GM18498 (cell line): ENCODE results near the gene CNTN1.

ENCODE experiments used
- ATAC-seq: cut with Tn5 transposase; IDR thresholded peaks from one replicate; pipeline ENCODE4 v1.9.1; 2021; ENCODE audit warnings: mild to moderate bottlenecking, moderate library complexity; ENCODE audit not compliant: unreplicated experiment

The CNTN1 gene

DNA sequence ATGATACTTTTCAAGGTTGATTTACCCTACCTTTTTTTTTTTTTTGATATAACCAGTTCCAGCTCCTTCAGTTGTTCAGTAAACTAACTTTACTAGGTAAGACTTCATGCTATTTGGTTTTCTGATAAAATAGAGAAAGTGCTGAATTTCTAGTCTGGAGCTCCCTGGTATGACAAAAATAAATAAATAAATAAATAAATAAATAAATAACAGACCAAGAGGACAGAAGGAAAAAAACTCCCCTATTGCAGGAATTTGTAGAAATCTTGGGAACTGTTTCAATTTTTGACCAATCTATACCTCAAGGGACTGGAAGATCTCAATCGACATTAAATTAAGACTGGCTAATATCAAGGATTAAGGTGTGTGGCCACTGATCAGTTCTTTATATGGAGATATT is 265.2 kb downstream of the CNTN1 start:
- no peak for ATAC-seq

DNA sequence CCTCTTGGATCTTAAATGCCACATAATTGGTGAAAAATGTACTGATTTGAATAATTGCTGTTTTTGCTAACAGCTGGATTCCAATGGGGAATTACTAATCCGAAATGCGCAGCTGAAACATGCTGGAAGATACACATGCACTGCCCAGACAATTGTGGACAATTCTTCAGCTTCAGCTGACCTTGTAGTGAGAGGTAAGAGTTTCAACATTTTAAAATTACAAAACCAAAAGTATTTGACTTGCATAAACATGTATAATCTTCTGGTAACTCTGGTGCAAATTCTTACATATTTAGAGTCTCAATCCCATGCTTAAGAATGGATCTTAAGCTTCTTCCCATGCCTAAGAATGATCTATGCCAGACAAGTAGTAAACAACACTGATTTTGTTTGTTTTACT is 266.8 kb downstream of the CNTN1 start:
- no peak for ATAC-seq

GRCh38 chr12:40963751-40964150 is 271.5 kb downstream of the CNTN1 start:
- no peak for ATAC-seq

- no peak for ATAC-seq
Observed at GRCh38 chr12:40969796-40970195, 277.6 kb downstream of the CNTN1 start.

GRCh38 chr12:40970320-40970907 is 278.2 kb downstream of the CNTN1 start:
- ATAC-seq, result no peak

GRCh38 chr12:40971911-40972310 is 279.7 kb downstream of the CNTN1 start:
- ATAC-seq, result no peak

DNA sequence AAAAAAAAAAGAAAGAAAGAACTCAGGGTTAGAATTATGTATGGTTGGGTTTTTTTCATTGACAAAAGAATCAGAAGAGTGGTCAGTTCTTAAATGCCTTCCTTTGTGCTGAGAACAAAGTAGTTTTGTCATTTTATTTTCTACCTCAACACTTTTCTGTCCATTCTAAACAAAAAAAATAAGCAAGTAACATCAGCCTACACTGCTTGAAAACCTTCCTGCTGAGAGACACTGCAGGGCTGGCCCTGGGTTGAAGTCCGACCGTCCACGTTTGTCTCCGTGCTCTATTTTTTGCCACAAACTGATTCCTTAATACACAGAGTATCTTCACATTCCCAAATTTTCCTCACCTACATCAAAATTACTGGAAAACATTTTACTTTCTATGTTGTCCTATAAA is 284.3 kb downstream of the CNTN1 start:
- ATAC-seq, result no peak

GRCh38 chr12:40980427-40980961 is 288.3 kb downstream of the CNTN1 start:
- no peak for ATAC-seq

DNA sequence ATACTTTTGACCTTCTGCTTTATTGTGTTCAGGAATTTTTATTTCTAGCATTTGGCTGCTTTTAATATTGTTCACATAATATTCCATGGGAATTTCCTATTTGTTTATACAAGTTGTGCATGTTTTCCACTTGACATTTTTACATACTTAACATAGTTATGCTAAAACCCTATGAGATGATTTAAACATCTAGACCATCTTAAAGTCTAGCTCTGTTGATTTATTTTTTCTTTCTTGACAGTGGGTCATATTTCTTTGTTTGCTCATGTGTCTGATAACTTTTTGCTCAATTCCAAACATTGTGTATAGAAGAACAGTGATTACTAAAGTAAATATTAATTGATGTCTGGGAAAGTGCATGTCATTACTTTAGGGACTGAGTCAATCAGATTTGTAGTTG is 293.8 kb downstream of the CNTN1 start:
- no peak for ATAC-seq

- no peak for ATAC-seq
Observed at GRCh38 chr12:40988355-40988754, 296.1 kb downstream of the CNTN1 start.

GRCh38 chr12:40988824-40989223 is 296.6 kb downstream of the CNTN1 start:
- no peak for ATAC-seq

DNA sequence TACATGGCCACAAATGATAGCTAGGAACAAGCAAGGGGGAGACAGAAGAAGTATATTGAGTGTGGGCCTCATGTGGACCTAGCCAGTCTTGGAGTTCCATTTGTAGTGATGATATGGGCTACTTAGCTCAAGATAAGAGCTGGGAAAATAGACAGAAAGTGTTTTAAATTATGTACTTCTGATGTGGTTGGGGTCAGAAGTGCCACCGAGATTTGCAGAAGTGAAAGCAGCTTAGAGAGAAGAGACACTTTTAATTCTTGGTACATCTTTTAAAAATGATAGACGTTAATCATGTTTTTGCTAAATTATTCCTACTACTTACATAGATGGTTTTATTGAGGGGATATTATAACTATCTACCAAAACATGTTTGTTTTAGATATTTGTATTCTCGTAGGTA is 297.5 kb downstream of the CNTN1 start:
- ATAC-seq, result no peak

DNA sequence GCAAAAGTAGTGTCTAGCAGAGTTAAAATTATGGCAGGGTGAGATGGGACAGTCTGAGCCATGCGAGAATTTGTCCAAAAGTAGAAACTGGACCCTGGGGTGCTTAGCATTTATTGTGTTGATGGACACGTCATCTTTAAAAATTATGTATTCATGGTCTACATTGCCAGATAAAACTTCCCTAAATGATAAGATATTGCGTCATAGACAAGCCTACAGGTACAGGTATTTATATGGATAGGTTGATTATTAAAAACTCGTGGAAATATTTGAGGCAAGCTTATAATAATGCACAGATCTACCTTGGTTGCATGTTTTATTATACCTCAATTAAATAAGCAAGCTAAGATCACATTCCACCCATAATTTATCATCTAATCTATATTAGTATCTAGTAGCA is 299.9 kb downstream of the CNTN1 start:
- ATAC-seq, result no peak

DNA sequence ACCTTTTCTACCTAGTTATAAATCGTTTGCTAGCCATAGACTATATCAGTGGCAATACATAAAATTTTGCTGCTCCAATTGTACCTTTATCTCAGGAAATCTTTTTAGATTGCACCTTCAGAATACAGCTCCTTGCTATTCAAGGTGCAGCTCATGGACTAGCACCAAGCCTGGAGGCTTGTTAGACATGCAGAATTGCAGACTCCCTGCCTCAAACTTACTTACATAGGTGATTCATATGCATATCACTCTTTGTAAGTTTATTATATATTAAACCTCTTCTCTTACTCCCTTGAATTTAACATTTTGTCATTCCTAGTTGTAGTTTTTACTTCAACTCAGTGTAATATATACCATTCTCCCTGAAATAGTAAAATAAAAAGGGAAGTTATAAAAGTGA is 300.4 kb downstream of the CNTN1 start:
- no peak for ATAC-seq

GRCh38 chr12:40993158-40993557 is 300.9 kb downstream of the CNTN1 start:
- no peak for ATAC-seq

DNA sequence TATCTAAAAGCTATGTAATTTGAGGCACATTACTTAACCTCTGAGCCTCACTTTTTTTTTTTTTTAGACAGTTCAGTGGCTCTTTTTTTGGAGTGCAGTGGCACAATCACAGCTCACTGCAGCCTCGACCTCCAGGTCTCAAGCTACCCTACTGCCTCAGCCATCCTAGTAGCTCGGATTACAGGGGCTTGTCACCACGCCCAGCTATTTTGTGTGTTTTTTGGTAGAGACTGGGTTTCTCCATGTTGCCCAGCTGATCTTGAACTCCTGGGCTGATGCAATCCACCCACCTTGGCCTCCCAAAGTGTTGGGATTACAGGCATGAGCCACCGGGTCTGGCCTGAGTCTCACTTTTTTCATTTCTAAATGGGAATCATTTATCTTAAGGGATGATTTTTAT is 303.9 kb downstream of the CNTN1 start:
- no peak for ATAC-seq

- ATAC-seq, result no peak
Observed at GRCh38 chr12:40999210-40999609, 307.0 kb downstream of the CNTN1 start.

GRCh38 chr12:41008472-41008871 is 316.2 kb downstream of the CNTN1 start:
- no peak for ATAC-seq

DNA sequence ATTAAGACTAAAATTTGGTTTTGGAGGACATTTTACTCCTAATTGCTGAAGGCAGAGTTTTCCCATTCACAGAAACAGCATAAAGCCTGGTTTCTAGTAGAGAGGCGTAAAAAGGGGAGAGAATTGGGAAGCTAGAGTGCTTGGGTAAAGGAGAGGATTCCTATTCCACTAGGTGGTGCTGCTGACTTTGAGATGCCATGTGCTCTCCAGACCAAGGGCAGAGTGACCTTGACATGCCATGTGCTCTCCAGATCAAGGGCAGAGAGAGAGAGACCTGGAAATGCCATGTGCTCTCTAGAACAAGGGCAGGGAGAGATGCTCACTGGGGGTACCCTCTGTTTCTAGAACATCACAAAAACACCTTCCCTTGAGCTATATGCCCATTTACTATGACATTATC is 319.7 kb downstream of the CNTN1 start:
- ATAC-seq, result no peak

DNA sequence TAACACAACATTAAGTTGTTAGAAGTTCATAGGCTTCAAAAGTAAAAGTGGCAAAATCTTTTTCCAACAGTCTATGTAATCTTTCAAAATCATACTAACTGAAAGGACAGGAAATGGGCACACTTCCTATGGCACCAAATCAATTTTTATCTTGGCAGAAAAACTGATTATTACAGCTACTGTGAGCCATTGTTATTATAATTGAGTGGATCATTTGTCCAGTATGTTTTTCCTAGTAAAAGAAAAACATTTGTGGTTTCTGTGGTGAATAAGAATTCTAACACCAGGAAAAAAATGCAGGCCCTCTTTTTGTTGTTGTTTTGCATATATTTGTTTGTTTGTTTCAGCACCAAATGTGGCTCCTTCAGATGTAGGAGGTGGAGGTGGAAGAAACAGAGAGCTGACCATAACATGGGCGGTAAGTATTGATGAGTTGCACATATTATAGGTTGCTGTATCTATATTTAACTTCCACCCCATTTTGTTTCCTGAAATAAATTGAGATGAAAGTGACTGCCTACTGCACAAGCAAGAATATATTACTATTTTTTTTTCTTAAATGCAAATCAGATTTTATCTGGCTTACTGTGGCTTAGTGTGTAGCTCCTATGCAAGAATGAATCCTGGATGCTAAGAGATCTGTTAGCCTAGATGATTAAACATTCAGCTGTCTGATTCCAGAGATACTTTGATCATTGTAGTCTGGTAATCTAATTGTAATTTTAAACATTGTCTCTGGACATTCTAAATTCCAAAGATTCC is 321.8 kb downstream of the CNTN1 start:
- ATAC-seq, result no peak

GRCh38 chr12:41014643-41015020 is 322.4 kb downstream of the CNTN1 start:
- ATAC-seq, result no peak

DNA sequence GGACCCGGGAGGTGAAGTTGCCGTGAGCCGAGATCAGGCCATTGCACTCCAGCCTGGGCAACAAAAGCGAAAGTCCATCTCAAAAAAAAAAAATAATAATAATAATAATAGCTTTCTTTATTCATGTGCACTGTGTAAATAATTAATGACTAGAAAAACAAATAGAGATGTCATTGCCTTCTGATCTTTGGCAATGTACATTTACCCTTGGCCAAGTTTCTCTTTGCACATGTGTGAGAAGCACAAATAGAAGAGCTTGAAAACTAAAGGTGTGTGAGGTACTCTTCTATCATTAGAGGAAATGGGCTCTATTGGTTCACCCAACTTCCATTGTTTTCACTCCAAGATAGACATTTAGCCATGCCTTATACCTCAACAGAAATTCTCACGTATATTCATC is 325.8 kb downstream of the CNTN1 start:
- no peak for ATAC-seq

- ATAC-seq, result no peak
Observed at GRCh38 chr12:41019461-41019860, 327.2 kb downstream of the CNTN1 start.
